HepG2 (cell line): ENCODE measurements around the gene NREP. TPM values are rescaled to one million over a fixed set of nuclear protein-coding genes. Genes with fewer than 3 reads are reported as not detected.
A peak's percentile ranks its signal among the peaks of the same experiment; 100 is the strongest.

Experiments used
- NFKB2 ChIP-seq: sonication (generic); formaldehyde crosslinking; IDR thresholded peaks from 2 replicates; pipeline ENCODE4 v1.4.0; 2020; ENCODE audit warnings: missing genetic modification reagents, borderline replicate concordance
- POLR2AphosphoS2 ChIP-seq: IDR thresholded peaks from 2 replicates; pipeline ENCODE4 v1.6.1; 2011; ENCODE audit warnings: low read depth, low read length, improper control_type of control experiment
- RCOR2 ChIP-seq: IDR thresholded peaks from 2 replicates; pipeline ENCODE4 v1.6.1; 2016; ENCODE audit warnings: missing biosample characterization, missing genetic modification reagents
- SOX6 ChIP-seq, 2 experiments: fragments of 450-650 bp in 1 of 2; sonication (generic) in 1 of 2; formaldehyde crosslinking in 1 of 2; IDR thresholded peaks; 2 replicates each; pipeline versions ENCODE4 v1.4.0 to v1.6.1; 2017 to 2020; ENCODE audit warnings: antibody characterized with exemption in 1 of 2, mild to moderate bottlenecking in 1 of 2, missing genetic modification reagents in 1 of 2
- TBL1XR1 ChIP-seq: fragments of 150-350 bp; IDR thresholded peaks from 2 replicates; pipeline ENCODE4 v1.6.1; 2014; ENCODE audit warnings: borderline replicate concordance, low read length; ENCODE audit not compliant: partially characterized antibody
- TGIF2 ChIP-seq: IDR thresholded peaks from 2 replicates; pipeline ENCODE4 v1.6.1; 2016; ENCODE audit warnings: control low read depth, missing compliant biosample characterization
- TOPORS ChIP-seq: sonication (generic); formaldehyde crosslinking; IDR thresholded peaks from 2 replicates; pipeline ENCODE4 v1.8.0; 2023; ENCODE audit warnings: mild to moderate bottlenecking, missing genetic modification reagents
- ZFY ChIP-seq: sonication (generic); formaldehyde crosslinking; IDR thresholded peaks from 2 replicates; pipeline ENCODE4 v1.4.0; 2020; ENCODE audit warnings: missing genetic modification reagents
- ZNF10 ChIP-seq: sonication (generic); formaldehyde crosslinking; IDR thresholded peaks from 2 replicates; pipeline ENCODE4 v1.4.0; 2020; ENCODE audit warnings: mild to moderate bottlenecking, low read depth, missing genetic modification reagents, borderline replicate concordance
- ZNF224 ChIP-seq: sonication (generic); formaldehyde crosslinking; IDR thresholded peaks from 2 replicates; pipeline ENCODE4 v1.5.0; 2020; ENCODE audit warnings: mild to moderate bottlenecking, missing genetic modification reagents
- ZNF263 ChIP-seq: sonication (generic); formaldehyde crosslinking; IDR thresholded peaks from 2 replicates; pipeline ENCODE4 v1.4.0; 2020; ENCODE audit warnings: missing genetic modification reagents
- ZNF317 ChIP-seq: sonication (generic); formaldehyde crosslinking; IDR thresholded peaks from 2 replicates; pipeline ENCODE4 v1.5.0; 2020; ENCODE audit warnings: mild to moderate bottlenecking, missing genetic modification reagents
- ZNF496 ChIP-seq: sonication (generic); formaldehyde crosslinking; IDR thresholded peaks from 2 replicates; pipeline ENCODE4 v1.8.1; 2023; ENCODE audit warnings: mild to moderate bottlenecking, moderate library complexity, missing genetic modification reagents; ENCODE audit not compliant: insufficient replicate concordance
- ZZZ3 ChIP-seq: sonication (generic); formaldehyde crosslinking; IDR thresholded peaks from 2 replicates; pipeline ENCODE4 v1.4.0; 2020; ENCODE audit warnings: missing genetic modification reagents, mild to moderate bottlenecking, borderline replicate concordance
- polyA plus RNA-seq, 8 experiments: library from polyadenylated mRNA; depleted of rRNA in 3 of 8; stranded (reverse) in 7 of 8; unstranded in 1 of 8; fragments of >200 nt; fragmentation: Illumina TruSeq in 4 of 8; extraction: Trizol in 4 of 8; gene quantifications; 2 replicates each; pipeline versions ENCODE4 v1.2.1 to v1.2.3, GENCODE V29; 2011 to 2016; ENCODE audit warnings: low read depth in 4 of 8, missing spikeins in 1 of 8, mixed read lengths in 1 of 8; ENCODE audit not compliant: insufficient read depth in 1 of 8
- total RNA-seq, 5 experiments: library from RNA; depleted of rRNA; stranded (reverse); fragments of >200 nt; fragmentation: Illumina TruSeq; extraction: Trizol; gene quantifications; 2 replicates each; pipeline ENCODE4 v1.2.3, GENCODE V29; 2016; ENCODE audit warnings: low read depth in 1 of 5
- TF ChIP-seq, protein P1 (sequence below): sonication (generic); formaldehyde crosslinking; IDR thresholded peaks from 2 replicates; pipeline ENCODE4 v1.9.0; 2022; ENCODE audit warnings: missing genetic modification reagents, mild to moderate bottlenecking, borderline replicate concordance
- TF ChIP-seq, protein P2 (sequence below), 2 experiments: sonication (generic) in 1 of 2; formaldehyde crosslinking in 1 of 2; IDR thresholded peaks; 2 replicates each; pipeline versions ENCODE4 v1.5.1 to v1.6.1; 2011 to 2020; ENCODE audit warnings: borderline replicate concordance in 1 of 2, low read depth in 1 of 2, low read length in 1 of 2, mild to moderate bottlenecking in 1 of 2, missing genetic modification reagents in 1 of 2, moderate library complexity in 1 of 2
- TF ChIP-seq, protein P3 (sequence below): IDR thresholded peaks from 2 replicates; pipeline ENCODE4 v1.6.1; 2012; ENCODE audit warnings: low read depth, low read length, improper control_type of control experiment
- TF ChIP-seq, protein P4 (sequence below): sonication (generic); formaldehyde crosslinking; IDR thresholded peaks from 2 replicates; pipeline ENCODE4 v1.4.0; 2020; ENCODE audit warnings: low read depth, mild to moderate bottlenecking, missing genetic modification reagents
- TF ChIP-seq, protein P5 (sequence below): IDR thresholded peaks from 2 replicates; pipeline ENCODE4 v1.6.1; 2016; ENCODE audit warnings: mild to moderate bottlenecking

NREP gene
- total and polyA plus RNA-seq, 2 of the 13 experiments (the other 11 are each of a cell fraction or from before 2014, with no cell fraction given), result 40.5 to 102 TPM

DNA sequence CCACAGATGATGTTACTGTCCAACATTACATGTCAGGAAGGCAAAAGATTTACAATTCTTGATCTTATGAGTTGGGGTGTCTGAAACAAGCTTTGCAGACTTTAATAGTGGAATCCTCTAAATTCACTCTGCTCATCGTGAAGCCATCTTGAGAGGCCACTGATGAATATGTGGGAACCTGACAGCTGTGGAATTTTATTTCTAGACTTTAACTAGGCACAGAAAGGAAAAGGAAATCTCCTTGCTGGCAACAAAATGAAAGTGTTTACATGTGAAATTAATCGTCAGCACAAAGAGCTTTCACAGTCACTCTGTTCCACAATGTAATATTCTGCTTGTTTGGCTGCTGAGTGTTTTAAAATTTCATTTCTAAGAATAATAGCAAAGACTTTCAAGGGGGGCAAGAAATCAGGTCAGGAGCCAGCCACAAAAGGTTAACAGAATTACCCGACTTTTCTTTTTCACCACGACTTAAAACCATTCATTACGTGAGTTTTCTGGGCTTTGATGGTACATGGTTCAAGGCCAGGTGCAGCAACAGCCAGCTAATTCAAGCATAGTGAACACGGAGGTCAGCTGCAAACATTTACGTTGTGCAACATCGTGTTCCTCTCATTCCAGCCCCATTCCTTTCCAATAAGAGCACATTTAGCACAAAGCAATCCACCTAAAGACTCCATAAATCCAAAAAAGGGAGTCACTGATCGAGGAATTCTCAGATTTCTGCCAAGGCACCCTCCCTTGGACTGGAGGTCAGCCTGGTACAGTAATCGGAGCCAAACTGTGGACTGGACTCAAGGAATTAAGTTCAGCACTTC is 14.6 kb downstream of the NREP start (continued):
- TF ChIP-seq SOX6 (IDR thresholded peaks at IDR 0.05), result no peak
- peak; percentile 95 for TF ChIP-seq SOX6 (CRISPR knock-in tag; IDR thresholded peaks at IDR 0.05)
- TF ChIP-seq, protein P1, sequence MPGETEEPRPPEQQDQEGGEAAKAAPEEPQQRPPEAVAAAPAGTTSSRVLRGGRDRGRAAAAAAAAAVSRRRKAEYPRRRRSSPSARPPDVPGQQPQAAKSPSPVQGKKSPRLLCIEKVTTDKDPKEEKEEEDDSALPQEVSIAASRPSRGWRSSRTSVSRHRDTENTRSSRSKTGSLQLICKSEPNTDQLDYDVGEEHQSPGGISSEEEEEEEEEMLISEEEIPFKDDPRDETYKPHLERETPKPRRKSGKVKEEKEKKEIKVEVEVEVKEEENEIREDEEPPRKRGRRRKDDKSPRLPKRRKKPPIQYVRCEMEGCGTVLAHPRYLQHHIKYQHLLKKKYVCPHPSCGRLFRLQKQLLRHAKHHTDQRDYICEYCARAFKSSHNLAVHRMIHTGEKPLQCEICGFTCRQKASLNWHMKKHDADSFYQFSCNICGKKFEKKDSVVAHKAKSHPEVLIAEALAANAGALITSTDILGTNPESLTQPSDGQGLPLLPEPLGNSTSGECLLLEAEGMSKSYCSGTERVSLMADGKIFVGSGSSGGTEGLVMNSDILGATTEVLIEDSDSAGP (CRISPR knock-in tag), result no peak; the same call in 1 of the 2 replicates
- no peak for TF ChIP-seq NFKB2 (CRISPR knock-in tag)
- TF ChIP-seq, protein P2, sequence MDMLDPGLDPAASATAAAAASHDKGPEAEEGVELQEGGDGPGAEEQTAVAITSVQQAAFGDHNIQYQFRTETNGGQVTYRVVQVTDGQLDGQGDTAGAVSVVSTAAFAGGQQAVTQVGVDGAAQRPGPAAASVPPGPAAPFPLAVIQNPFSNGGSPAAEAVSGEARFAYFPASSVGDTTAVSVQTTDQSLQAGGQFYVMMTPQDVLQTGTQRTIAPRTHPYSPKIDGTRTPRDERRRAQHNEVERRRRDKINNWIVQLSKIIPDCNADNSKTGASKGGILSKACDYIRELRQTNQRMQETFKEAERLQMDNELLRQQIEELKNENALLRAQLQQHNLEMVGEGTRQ (IDR thresholded peaks at IDR 0.05; ENCODE audit: low read depth, low read length), result no peak
- TF ChIP-seq, protein P2 (CRISPR knock-in tag; IDR thresholded peaks at IDR 0.05; ENCODE audit: borderline replicate concordance), result peak; percentile 29; the same call in 1 of the 2 replicates
- peak; percentile 40; the same call in 1 of the 2 replicates for TF ChIP-seq ZNF263 (CRISPR knock-in tag)
- peak; percentile 54; the same call in 1 of the 2 replicates for TF ChIP-seq RCOR2 (CRISPR knock-in tag)
- TF ChIP-seq POLR2AphosphoS2, result no peak
- no peak for TF ChIP-seq ZZZ3 (CRISPR knock-in tag)
- 0 out of 2 replicates have a peak, but pooled peaks have one; percentile 23 for TF ChIP-seq ZFY (CRISPR knock-in tag)
- no peak for TF ChIP-seq ZNF10 (CRISPR knock-in tag)
- TF ChIP-seq, protein P3, sequence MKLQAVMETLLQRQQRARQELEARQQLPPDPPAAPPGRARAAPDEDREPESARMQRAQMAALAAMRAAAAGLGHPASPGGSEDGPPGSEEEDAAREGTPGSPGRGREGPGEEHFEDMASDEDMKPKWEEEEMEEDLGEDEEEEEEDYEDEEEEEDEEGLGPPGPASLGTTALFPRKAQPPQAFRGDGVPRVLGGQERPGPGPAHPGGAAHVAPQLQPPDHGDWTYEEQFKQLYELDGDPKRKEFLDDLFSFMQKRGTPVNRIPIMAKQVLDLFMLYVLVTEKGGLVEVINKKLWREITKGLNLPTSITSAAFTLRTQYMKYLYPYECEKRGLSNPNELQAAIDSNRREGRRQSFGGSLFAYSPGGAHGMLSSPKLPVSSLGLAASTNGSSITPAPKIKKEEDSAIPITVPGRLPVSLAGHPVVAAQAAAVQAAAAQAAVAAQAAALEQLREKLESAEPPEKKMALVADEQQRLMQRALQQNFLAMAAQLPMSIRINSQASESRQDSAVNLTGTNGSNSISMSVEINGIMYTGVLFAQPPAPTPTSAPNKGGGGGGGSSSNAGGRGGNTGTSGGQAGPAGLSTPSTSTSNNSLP, result peak; percentile 94
- TF ChIP-seq, protein P4, sequence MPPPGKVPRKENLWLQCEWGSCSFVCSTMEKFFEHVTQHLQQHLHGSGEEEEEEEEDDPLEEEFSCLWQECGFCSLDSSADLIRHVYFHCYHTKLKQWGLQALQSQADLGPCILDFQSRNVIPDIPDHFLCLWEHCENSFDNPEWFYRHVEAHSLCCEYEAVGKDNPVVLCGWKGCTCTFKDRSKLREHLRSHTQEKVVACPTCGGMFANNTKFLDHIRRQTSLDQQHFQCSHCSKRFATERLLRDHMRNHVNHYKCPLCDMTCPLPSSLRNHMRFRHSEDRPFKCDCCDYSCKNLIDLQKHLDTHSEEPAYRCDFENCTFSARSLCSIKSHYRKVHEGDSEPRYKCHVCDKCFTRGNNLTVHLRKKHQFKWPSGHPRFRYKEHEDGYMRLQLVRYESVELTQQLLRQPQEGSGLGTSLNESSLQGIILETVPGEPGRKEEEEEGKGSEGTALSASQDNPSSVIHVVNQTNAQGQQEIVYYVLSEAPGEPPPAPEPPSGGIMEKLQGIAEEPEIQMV (CRISPR knock-in tag), result peak; percentile 74; the same call in 1 of the 2 replicates
- peak; percentile 88 for TF ChIP-seq TBL1XR1
- TF ChIP-seq TGIF2 (CRISPR knock-in tag), result 0 out of 2 replicates have a peak, but pooled peaks have one; percentile 46
- TF ChIP-seq, protein P5, sequence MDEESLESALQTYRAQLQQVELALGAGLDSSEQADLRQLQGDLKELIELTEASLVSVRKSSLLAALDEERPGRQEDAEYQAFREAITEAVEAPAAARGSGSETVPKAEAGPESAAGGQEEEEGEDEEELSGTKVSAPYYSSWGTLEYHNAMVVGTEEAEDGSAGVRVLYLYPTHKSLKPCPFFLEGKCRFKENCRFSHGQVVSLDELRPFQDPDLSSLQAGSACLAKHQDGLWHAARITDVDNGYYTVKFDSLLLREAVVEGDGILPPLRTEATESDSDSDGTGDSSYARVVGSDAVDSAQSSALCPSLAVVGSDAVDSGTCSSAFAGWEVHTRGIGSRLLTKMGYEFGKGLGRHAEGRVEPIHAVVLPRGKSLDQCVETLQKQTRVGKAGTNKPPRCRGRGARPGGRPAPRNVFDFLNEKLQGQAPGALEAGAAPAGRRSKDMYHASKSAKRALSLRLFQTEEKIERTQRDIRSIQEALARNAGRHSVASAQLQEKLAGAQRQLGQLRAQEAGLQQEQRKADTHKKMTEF (CRISPR knock-in tag), result peak; percentile 93
- 0 out of 2 replicates have a peak, but pooled peaks have one; percentile 64 for TF ChIP-seq TOPORS (CRISPR knock-in tag)
- TF ChIP-seq ZNF496 (CRISPR knock-in tag), result no peak
- TF ChIP-seq ZNF224 (CRISPR knock-in tag), result no peak
- TF ChIP-seq ZNF317 (CRISPR knock-in tag), result peak; percentile 73
